Spleen (tissue), 7 donors: ENCODE data around the gene FZD4.

Experiments
- CTCF ChIP-seq, 11 experiments: fragments of 200-600 bp in 7 of 11; fragments of 450-650 bp in 4 of 11; sonication (generic) in 4 of 11; IDR thresholded peaks in 8 of 11; conservative IDR thresholded peaks in 3 of 11; 1 replicate in 7 of 11; 2 replicates in 4 of 11; pipeline versions ENCODE4 v1.4.0 to v1.8.0; 2016 to 2021; ENCODE audit warnings: antibody characterized with exemption in 11 of 11, inconsistent platforms in 4 of 11, mild to moderate bottlenecking in 1 of 11
- POLR2A ChIP-seq, 3 donors: fragments of 450-650 bp; IDR thresholded peaks; one replicate each; pipeline ENCODE4 v1.5.1; 2017; ENCODE audit warnings: antibody characterized with exemption in 3 of 3, mild to moderate bottlenecking in 1 of 3
- POLR2AphosphoS5 ChIP-seq, 3 donors: sonication (generic); formaldehyde crosslinking; IDR thresholded peaks; one replicate each; pipeline ENCODE4 v1.5.1; 2017; ENCODE audit warnings: antibody characterized with exemption in 3 of 3
- donor health status: DM: no; HTN: no; CAD: no; lungs with moderate emphysema.
- donor health status: DM: no; HTN: no; CAD: no.
- donor health status: DM: no; HTN: no; CAD: no.

DNA sequence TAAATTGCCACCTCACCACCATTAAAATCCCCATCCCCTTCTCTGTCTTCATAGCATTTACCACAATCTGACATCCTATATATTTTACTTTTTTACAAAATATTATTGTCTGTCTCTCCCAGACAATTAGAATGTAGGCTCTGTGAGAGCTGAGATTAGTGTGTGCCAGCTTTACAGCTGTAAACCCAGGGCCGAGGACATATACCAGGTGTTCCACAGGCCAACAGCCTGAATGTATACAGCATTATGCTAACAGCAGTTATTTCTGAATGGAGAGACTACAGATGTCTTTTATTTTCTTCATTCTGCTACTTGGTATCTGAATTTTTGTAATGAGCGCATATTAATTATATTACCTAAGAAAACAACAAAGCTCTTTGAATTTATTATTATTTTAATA, 36.7 kb downstream of the FZD4 start:
- TF ChIP-seq POLR2AphosphoS5 (IDR thresholded peaks at IDR 0.05) (no peak), POLR2A (IDR thresholded peaks at IDR 0.05) (no peak), CTCF (IDR thresholded peaks at IDR 0.05 in 8 of 11, conservative IDR thresholded peaks at IDR 0.05 in 3 of 11) (no peak)
